Mesodermal cell (in vitro differentiated cells): ENCODE results near the gene TMEM218. TPM values are rescaled to one million over a fixed set of nuclear protein-coding genes. Genes with fewer than 3 reads are reported as not detected.

ENCODE experiments used
- H3K27ac ChIP-seq: 2 replicates; pipeline ENCODE4 v1.7.0; 2013; ENCODE audit warnings: mild to moderate bottlenecking, low read depth, low read length, moderate library complexity; ENCODE audit not compliant: severe bottlenecking
- H3K36me3 ChIP-seq: 2 replicates; pipeline ENCODE4 v1.7.1; 2013; ENCODE audit warnings: mild to moderate bottlenecking, low read length, moderate library complexity; ENCODE audit not compliant: control insufficient read depth, insufficient read depth
- H3K4me1 ChIP-seq: one replicate; pipeline ENCODE4 v1.7.1; 2013; ENCODE audit warnings: mild to moderate bottlenecking, low read length; ENCODE audit not compliant: insufficient read depth, control insufficient read depth, poor library complexity, severe bottlenecking
- H3K4me3 ChIP-seq: 2 replicates; pipeline ENCODE4 v1.7.0; 2013; ENCODE audit warnings: low read length, control low read depth, mild to moderate bottlenecking; ENCODE audit not compliant: insufficient read depth, poor library complexity, severe bottlenecking; ENCODE audit errors: extremely low read depth
- H3K9me3 ChIP-seq: 2 replicates; pipeline ENCODE4 v1.7.1; 2013; ENCODE audit warnings: mild to moderate bottlenecking, low read length, moderate library complexity; ENCODE audit not compliant: control insufficient read depth
- WGBS, 2 experiments: methylation state at CpG; one replicate each; pipeline ENCODE4 v1.1.5; 2013; ENCODE audit warnings: missing lambda C conversion rate in 2 of 2; ENCODE audit not compliant: insufficient coverage in 2 of 2; 5-methylcytosine and 5-hydroxymethylcytosine counted together
- polyA plus RNA-seq, 2 experiments: library from polyadenylated mRNA; stranded (reverse); fragments of 50-300 nt; gene quantifications; one replicate each; pipeline ENCODE4 v1.2.3, GENCODE V29; 2013

The TMEM218 gene
- 24.4 TPM for polyA plus RNA-seq (2013, experiment 1 of 2)
- 19.8 TPM for polyA plus RNA-seq (2013, experiment 2 of 2)

GRCh38 chr11:125111343-125112207, at the start of gene TMEM218:
Gene TMEM218 (minus strand): TSS chr11:125111626. CDS start chr11:125102241, 9,385 bp downstream.
- no peaks in the 10 kb centered on the region for H3K4me1 ChIP-seq
- H3K9me3 ChIP-seq, result no peaks in the 10 kb centered on the region
- no peaks in the 10 kb centered on the region for H3K36me3 ChIP-seq
- peak within 1 kb of the TSS; percentile 51 for H3K27ac ChIP-seq
- peak within 1 kb of the TSS; percentile 80 for H3K4me3 ChIP-seq
- 3 to 10% methylated on average over 37 to 40 of the region's 49 CpGs for WGBS, 2 experiments

- H3K4me3 ChIP-seq, result no peak overlapping the region
- 88 to 90% methylated on average over 5 to 6 of the region's 10 CpGs for WGBS, 2 experiments
- peaks cover 7% of the 10 kb centered on the region for H3K4me1 ChIP-seq
- H3K27ac ChIP-seq, result no peak overlapping the region
- H3K9me3 ChIP-seq, result no peaks in the 10 kb centered on the region
- no peaks in the 10 kb centered on the region for H3K36me3 ChIP-seq
These were observed 46.7 kb upstream of the TMEM218 start for GRCh38 chr11:125157953-125158680.

DNA sequence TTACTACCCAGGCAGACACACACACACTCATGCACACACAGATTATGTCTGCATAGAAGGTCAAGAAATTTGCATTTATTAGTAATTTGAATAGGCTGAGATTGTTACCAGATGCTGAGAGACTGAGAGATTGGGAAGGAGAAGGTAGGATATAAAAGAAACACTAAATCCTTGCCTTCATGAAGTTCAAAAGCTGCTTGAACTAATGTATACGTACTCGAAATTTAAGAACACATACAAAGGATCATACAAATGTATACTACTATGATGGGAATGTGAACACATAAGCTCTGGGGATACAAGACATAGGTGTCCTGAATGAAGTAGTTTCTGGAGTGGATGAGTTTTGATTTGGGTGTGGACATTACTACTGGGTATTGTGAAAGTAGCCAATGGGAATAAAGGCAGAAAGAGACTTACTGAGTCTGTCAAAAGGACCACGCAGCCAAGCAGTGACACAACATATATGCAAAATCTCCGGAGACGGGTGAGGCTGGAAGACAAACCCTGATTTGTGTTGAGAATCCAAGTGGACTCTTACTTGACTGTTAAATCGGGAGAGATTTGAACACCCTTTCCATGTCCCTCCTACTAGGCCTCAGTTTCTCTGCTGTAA, 45.8 kb upstream of the TMEM218 start:
- no peaks in the 10 kb centered on the region for H3K36me3 ChIP-seq

DNA sequence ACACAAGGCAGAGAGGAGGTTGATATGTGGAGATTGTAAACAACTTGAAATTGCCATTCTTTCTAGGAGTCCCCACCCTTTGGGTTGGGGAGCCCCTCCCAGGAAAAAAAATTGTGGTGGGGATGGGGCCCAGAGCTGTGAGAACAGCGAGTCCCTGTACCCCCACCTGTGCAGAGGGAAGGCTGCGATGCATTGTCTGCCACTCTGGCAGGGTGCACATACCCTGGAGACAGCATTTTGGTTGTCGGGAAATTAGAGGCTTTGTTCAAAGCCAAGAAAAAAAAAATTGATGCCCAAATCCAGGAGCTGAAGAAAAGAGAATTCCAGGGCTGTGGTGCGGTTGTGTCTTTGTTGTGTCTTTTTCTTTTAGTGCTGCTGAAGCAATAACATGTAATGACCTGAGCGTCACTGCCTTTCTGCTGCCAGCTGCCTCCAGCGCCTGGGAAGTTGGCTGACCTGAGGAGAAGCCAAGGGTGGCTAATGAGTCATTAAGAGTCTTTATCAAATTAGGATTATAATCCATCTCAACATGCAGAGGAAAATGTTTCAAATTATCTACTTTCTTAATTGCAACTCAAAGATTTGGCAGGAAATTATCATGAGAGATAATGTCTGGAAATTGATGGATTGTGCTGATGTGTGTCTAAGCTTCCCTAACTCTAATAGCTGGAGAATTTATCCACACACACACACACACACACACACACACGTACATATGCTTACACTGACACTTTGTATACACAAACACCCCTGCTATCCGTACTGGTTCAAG, 45.1 kb upstream of the TMEM218 start:
- no peaks in the 10 kb centered on the region for H3K36me3 ChIP-seq

More for the DNA sequence above, 45.8 kb upstream of the TMEM218 start:
- no peaks in the 10 kb centered on the region for H3K9me3 ChIP-seq
- 94 to 100% methylated on average over 3 of the region's 6 CpGs for WGBS, 2 experiments
- no peak overlapping the region for H3K27ac ChIP-seq
- no peak overlapping the region for H3K4me3 ChIP-seq
- H3K4me1 ChIP-seq, result no peaks in the 10 kb centered on the region

GRCh38 chr11:125155767-125156166, 44.3 kb upstream of the TMEM218 start:
- Histone ChIP-seq H3K36me3 (no peaks in the 10 kb centered on the region), H3K4me3 (no peak overlapping the region), H3K4me1 (no peaks in the 10 kb centered on the region), H3K9me3 (no peaks in the 10 kb centered on the region), H3K27ac (no peak overlapping the region)
- 94 to 96% methylated on average over 3 to 4 of the region's 4 CpGs for WGBS, 2 experiments

More for the DNA sequence above, 45.1 kb upstream of the TMEM218 start:
- no peaks in the 10 kb centered on the region for H3K9me3 ChIP-seq
- H3K4me3 ChIP-seq, result no peak overlapping the region
- 73 to 86% methylated on average over 4 to 6 of the region's 8 CpGs for WGBS, 2 experiments
- no peaks in the 10 kb centered on the region for H3K4me1 ChIP-seq
- no peak overlapping the region for H3K27ac ChIP-seq

DNA sequence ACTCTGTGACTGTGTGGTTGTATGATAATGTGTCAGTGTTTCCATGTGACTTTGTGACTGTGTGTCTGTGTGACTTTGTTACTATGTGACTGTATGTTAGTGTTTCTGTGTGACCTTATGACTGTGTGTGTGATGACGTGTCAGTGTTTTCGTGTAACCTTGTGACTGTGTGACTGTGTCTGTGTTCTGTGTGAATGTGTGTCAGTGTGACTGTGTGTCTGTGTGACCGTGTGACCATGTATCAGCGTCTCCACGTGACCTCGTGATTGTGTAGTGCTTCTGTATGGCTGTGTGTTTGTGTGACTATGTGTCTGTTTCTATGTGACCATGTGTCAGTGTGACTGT, 43.6 kb upstream of the TMEM218 start:
- H3K4me1 ChIP-seq, result no peaks in the 10 kb centered on the region
- no peak overlapping the region for H3K4me3 ChIP-seq
- H3K27ac ChIP-seq, result no peak overlapping the region
- 96 to 97% methylated on average over 6 of the region's 6 CpGs for WGBS, 2 experiments
- no peaks in the 10 kb centered on the region for H3K9me3 ChIP-seq
- no peaks in the 10 kb centered on the region for H3K36me3 ChIP-seq

GRCh38 chr11:125154378-125155099, 43.1 kb upstream of the TMEM218 start:
- Histone ChIP-seq H3K4me3 (no peak overlapping the region), H3K4me1 (no peaks in the 10 kb centered on the region), H3K9me3 (no peaks in the 10 kb centered on the region), H3K36me3 (no peaks in the 10 kb centered on the region), H3K27ac (peak overlapping the region; percentile 32)
- WGBS, 2 experiments, result 66 to 74% methylated on average over 4 to 6 of the region's 7 CpGs

DNA sequence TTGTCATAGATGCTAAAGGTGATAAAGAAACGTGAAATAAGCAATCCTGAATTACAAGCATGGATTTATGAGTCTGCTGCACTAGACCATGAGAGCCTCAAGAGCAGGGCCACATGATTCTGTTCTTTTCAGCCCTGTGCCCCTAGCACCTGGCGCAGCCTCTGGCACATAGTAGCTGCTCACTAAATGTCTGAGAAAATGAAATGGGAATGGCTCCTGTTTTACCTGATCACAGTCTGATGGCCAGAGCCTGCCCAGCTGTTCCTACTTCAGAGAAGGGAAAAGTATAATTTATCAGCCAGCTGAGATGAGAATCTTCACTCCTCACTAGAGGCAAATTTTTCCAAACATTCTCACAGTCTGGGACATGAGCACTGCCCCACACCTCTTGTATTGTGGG, 42.4 kb upstream of the TMEM218 start:
- Histone ChIP-seq H3K4me1 (no peaks in the 10 kb centered on the region), H3K9me3 (no peaks in the 10 kb centered on the region), H3K27ac (peak overlapping the region; percentile 32), H3K4me3 (no peak overlapping the region), H3K36me3 (no peaks in the 10 kb centered on the region)
- WGBS, 2 experiments, result 86 to 88% methylated on average over 2 of the region's 2 CpGs

- H3K36me3 ChIP-seq, result no peaks in the 10 kb centered on the region
- H3K9me3 ChIP-seq, result no peaks in the 10 kb centered on the region
- no peaks in the 10 kb centered on the region for H3K4me1 ChIP-seq
- no peak overlapping the region for H3K4me3 ChIP-seq
- no peak overlapping the region for H3K27ac ChIP-seq
- WGBS, 2 experiments, result 89 to 90% methylated on average over 4 to 5 of the region's 5 CpGs
These were observed 37.3 kb upstream of the TMEM218 start for GRCh38 chr11:125148743-125149142.

DNA sequence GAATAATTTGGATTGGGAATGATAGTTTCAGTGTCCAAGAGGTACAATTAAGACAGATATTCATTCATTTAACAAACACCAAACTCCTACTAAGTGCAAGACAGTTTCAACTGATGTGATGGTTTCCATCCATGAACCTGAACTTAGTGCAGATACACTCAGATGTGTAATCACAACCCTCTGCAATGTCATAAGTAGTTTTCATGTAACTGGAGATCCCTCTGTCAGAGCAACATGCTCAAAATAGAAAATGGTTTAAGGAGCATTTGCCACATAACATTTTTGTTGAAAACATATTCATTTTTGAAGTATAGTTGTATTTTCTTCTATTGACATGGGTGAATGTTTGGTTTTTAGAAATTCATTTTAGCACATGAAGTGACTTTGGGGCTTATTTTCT, 36.6 kb upstream of the TMEM218 start:
- Histone ChIP-seq H3K27ac (no peak overlapping the region), H3K36me3 (no peaks in the 10 kb centered on the region), H3K4me1 (no peaks in the 10 kb centered on the region), H3K9me3 (no peaks in the 10 kb centered on the region), H3K4me3 (no peak overlapping the region)
